Parathyroid adenoma (tissue), 2 donors: ENCODE data around the gene CPT1B.

Source experiments
- H2AFZ ChIP-seq: fragments of 300-600 bp; sonication (generic); one replicate; pipeline ENCODE4 v1.7.0; 2017; ENCODE audit warnings: antibody characterized with exemption, mild to moderate bottlenecking
- H3K27ac ChIP-seq: fragments of 300-600 bp; sonication (generic); one replicate; pipeline ENCODE4 v1.7.0; 2017
- H3K27me3 ChIP-seq: fragments of 300-600 bp; sonication (generic); one replicate; pipeline ENCODE4 v1.7.0; 2017; ENCODE audit warnings: low read length; ENCODE audit not compliant: control insufficient read depth, insufficient read depth
- H3K36me3 ChIP-seq: fragments of 300-600 bp; sonication (generic); one replicate; pipeline ENCODE4 v1.7.0; 2017; ENCODE audit warnings: low read length; ENCODE audit not compliant: control insufficient read depth, insufficient read depth
- H3K4me1 ChIP-seq: fragments of 300-600 bp; sonication (generic); one replicate; pipeline ENCODE4 v1.7.0; 2017; ENCODE audit warnings: control low read depth
- H3K4me2 ChIP-seq: fragments of 300-600 bp; sonication (generic); one replicate; pipeline ENCODE4 v1.7.0; 2017; ENCODE audit warnings: low read length
- H3K4me3 ChIP-seq: fragments of 300-600 bp; sonication (generic); one replicate; pipeline ENCODE4 v1.7.0; 2017; ENCODE audit warnings: low read depth, low read length
- H3K79me2 ChIP-seq: fragments of 300-600 bp; sonication (generic); one replicate; pipeline ENCODE4 v1.7.0; 2017; ENCODE audit warnings: control low read depth
- H3K9ac ChIP-seq: fragments of 300-600 bp; sonication (generic); one replicate; pipeline ENCODE4 v1.7.0; 2017; ENCODE audit warnings: mild to moderate bottlenecking
- H3K9me3 ChIP-seq: fragments of 300-600 bp; sonication (generic); one replicate; pipeline ENCODE4 v1.7.0; 2017; ENCODE audit warnings: low read length; ENCODE audit not compliant: control insufficient read depth
- TF ChIP-seq, protein P1 (sequence below): fragments of 300-600 bp; sonication (generic); IDR thresholded peaks from one replicate; pipeline ENCODE4 v1.7.0; 2017; ENCODE audit warnings: antibody characterized with exemption, mild to moderate bottlenecking
- donor health status: primary hyperparathyroidism.

Gene CPT1B

DNA sequence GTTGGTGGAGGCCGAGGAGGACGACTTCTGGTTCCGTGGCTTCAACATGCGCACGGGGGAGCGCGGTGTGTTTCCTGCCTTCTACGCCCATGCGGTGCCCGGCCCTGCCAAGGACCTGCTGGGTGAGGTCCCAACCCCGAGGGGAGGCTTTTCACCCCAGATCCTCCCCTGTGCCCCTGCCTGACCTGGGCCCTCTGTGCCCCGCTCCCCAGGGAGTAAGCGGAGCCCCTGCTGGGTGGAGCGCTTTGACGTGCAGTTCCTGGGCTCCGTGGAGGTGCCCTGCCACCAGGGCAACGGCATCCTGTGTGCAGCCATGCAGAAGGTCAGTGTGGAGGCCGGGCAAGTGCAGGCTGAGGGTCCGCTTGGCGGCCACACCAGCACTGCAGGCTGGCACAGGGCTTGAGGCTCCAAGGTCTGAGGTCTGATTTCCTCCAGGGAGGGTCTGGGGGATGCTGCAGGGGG lies 27.4 kb upstream of the CPT1B start:
- H3K4me1 ChIP-seq, result no peaks in the 10 kb centered on the region
- no peaks in the 10 kb centered on the region for H3K9me3 ChIP-seq
- no peaks in the 10 kb centered on the region for H3K36me3 ChIP-seq
- no peak overlapping the region for H3K27ac ChIP-seq
- no peak overlapping the region for H2AFZ ChIP-seq
- TF ChIP-seq, protein P1, sequence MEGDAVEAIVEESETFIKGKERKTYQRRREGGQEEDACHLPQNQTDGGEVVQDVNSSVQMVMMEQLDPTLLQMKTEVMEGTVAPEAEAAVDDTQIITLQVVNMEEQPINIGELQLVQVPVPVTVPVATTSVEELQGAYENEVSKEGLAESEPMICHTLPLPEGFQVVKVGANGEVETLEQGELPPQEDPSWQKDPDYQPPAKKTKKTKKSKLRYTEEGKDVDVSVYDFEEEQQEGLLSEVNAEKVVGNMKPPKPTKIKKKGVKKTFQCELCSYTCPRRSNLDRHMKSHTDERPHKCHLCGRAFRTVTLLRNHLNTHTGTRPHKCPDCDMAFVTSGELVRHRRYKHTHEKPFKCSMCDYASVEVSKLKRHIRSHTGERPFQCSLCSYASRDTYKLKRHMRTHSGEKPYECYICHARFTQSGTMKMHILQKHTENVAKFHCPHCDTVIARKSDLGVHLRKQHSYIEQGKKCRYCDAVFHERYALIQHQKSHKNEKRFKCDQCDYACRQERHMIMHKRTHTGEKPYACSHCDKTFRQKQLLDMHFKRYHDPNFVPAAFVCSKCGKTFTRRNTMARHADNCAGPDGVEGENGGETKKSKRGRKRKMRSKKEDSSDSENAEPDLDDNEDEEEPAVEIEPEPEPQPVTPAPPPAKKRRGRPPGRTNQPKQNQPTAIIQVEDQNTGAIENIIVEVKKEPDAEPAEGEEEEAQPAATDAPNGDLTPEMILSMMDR, result no peak
- no peak overlapping the region for H3K9ac ChIP-seq
- H3K4me2 ChIP-seq, result no peak overlapping the region
- H3K79me2 ChIP-seq, result no peaks in the 10 kb centered on the region
- H3K27me3 ChIP-seq, result no peaks in the 10 kb centered on the region
- no peak overlapping the region for H3K4me3 ChIP-seq

DNA sequence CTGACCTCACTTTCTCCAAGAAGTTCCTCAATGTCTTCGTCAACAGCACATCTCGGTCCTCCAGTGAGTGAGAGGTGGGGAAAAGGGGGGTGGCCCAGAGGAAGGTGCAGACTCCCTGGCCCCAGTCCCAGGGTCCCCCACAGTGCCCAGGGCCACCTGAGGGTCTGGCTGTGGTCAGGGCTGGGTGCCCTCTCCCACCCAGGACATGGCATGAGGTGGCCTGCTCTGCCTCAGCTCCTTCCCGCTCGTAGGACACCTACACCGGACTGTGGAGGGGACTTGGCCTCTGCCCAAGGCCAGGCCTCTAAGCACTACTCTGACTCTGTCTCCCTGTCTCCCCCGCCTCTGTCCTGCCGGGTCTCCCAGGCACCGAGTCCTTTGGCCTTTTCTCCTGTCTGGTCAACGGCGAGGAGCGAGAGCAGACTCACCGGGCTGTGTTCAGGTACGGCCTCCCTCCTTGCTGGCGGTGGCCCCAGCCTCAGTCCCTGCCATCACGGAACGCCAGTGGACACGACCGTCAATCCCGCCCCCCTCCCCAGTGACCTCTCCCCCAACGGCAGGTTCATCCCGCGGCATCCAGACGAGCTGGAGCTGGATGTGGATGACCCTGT lies 26.9 kb upstream of the CPT1B start:
- TF ChIP-seq, protein P1, result no peak
- H3K9me3 ChIP-seq, result no peaks in the 10 kb centered on the region
- H3K4me3 ChIP-seq, result no peak overlapping the region
- H3K36me3 ChIP-seq, result no peaks in the 10 kb centered on the region
- H3K4me1 ChIP-seq, result no peaks in the 10 kb centered on the region
- no peak overlapping the region for H3K4me2 ChIP-seq
- H3K79me2 ChIP-seq, result no peaks in the 10 kb centered on the region
- H3K27ac ChIP-seq, result no peak overlapping the region
- no peak overlapping the region for H3K9ac ChIP-seq
- H2AFZ ChIP-seq, result no peak overlapping the region
- no peaks in the 10 kb centered on the region for H3K27me3 ChIP-seq

DNA sequence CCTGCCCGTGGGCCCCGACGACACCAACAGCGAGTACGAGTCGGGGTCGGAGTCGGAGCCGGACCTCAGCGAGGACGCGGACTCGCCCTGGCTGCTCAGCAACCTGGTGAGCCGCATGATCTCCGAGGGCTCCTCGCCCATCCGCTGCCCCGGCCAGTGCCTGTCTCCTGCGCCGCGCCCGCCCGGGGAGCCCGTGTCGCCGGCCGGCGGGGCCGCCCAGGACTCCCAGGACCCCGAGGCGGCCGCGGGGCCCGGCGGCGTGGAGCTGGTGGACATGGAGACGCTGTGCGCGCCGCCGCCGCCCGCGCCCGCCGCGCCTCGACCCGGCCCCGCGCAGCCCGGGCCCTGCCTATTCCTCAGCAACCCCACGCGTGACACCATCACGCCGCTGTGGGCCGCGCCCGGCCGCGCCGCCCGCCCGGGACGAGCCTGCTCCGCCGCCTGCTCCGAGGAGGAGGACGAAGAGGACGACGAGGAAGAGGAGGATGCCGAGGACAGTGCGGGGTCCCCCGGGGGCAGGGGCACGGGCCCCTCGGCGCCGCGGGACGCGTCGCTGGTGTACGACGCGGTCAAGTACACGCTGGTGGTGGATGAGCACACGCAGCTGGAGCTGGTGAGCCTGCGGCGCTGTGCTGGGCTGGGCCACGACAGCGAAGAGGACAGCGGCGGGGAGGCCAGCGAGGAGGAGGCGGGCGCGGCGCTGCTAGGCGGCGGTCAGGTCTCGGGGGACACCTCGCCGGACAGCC lies 26.2 kb upstream of the CPT1B start:
- no peak overlapping the region for H3K4me2 ChIP-seq
- H3K27me3 ChIP-seq, result no peaks in the 10 kb centered on the region
- H3K27ac ChIP-seq, result no peak overlapping the region
- no peaks in the 10 kb centered on the region for H3K79me2 ChIP-seq
- H3K9me3 ChIP-seq, result no peaks in the 10 kb centered on the region
- TF ChIP-seq, protein P1, result no peak
- H3K9ac ChIP-seq, result no peak overlapping the region
- H3K36me3 ChIP-seq, result no peaks in the 10 kb centered on the region
- H2AFZ ChIP-seq, result no peak overlapping the region
- H3K4me3 ChIP-seq, result no peak overlapping the region
- no peaks in the 10 kb centered on the region for H3K4me1 ChIP-seq

DNA sequence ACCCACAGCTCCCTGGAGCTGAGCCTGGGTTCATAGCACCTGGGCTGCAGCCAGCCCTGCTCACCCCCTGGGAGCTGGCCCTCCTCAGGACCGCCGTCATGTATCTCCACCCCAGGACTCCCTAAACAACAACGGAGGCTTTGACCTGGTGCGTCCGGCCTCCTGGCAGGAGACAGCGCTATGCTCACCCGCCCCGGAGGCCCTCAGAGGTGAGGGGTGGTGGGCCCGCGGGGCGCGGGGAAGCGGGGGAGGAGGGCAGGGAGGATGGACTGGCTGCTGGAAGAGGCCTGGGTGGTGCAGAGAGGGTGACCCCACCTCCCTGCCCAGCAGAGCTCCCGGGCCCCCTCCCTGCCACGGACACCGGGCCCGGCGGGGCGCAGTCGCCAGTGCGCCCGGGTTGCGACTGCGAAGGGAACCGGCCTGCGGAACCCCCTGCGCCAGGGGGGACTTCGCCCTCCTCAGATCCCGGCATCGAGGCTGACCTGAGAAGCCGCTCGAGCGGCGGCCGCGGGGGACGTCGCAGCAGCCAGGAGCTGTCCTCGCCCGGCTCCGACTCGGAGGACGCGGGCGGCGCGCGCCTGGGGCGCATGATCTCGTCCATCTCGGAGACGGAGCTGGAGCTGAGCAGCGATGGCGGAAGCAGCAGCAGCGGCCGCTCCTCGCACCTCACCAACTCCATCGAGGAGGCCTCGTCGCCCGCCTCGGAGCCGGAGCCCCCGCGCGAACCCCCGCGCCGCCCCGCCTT lies 25.5 kb upstream of the CPT1B start:
- no peaks in the 10 kb centered on the region for H3K79me2 ChIP-seq
- no peaks in the 10 kb centered on the region for H3K4me1 ChIP-seq
- no peak overlapping the region for H2AFZ ChIP-seq
- TF ChIP-seq, protein P1, result no peak
- H3K36me3 ChIP-seq, result no peaks in the 10 kb centered on the region
- no peak overlapping the region for H3K4me3 ChIP-seq
- no peaks in the 10 kb centered on the region for H3K9me3 ChIP-seq
- no peak overlapping the region for H3K9ac ChIP-seq
- H3K27me3 ChIP-seq, result no peaks in the 10 kb centered on the region
- H3K27ac ChIP-seq, result no peak overlapping the region
- no peak overlapping the region for H3K4me2 ChIP-seq
